ENCODE data around the gene HECW1.

Gene HECW1

GRCh38 chr7:43195768-43196167, 83.3 kb downstream of the HECW1 start:
- Histone ChIP-seq H3K36me3 (no peaks in the 10 kb centered on the region), H3K27ac (no peak overlapping the region), H3K4me3 (ENCODE audit: low read depth, low read length) (no peak overlapping the region), H3K9me3 (ENCODE audit: severe bottlenecking) (no peaks in the 10 kb centered on the region), H3K27me3 (ENCODE audit: insufficient read depth, low read depth, severe bottlenecking) (no peaks in the 10 kb centered on the region)
- TF ChIP-seq CTCF (IDR thresholded peaks at IDR 0.05; ENCODE audit: low read depth, low read length), result no peak
- DNase-seq, result no peak

DNA sequence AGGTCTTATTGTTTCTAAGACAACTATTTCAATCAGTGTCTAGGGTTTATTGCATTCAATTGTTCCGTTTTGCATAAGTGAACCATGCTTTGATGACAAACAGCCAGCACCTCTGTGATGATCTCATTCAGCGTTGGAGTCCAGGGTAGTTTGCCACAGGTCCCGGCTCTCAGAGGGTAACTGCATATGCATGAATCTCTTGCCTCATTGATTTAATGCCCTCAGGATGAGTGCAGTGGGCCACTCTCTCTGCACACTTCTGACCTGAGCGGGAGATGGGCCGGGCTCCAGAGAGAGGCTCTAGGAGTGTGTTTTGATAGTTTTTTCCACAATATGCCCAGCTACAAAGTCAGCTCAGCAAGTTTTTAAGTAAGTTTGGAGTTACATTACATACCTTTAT, 83.9 kb downstream of the HECW1 start:
- Histone ChIP-seq H3K27ac (no peak overlapping the region), H3K9me3 (ENCODE audit: severe bottlenecking) (no peaks in the 10 kb centered on the region), H3K4me3 (ENCODE audit: low read depth, low read length) (no peak overlapping the region), H3K36me3 (no peaks in the 10 kb centered on the region), H3K27me3 (ENCODE audit: insufficient read depth, low read depth, severe bottlenecking) (no peaks in the 10 kb centered on the region)
- DNase-seq, result no peak
- no peak for TF ChIP-seq CTCF (IDR thresholded peaks at IDR 0.05; ENCODE audit: low read depth, low read length)

- TF ChIP-seq CTCF (IDR thresholded peaks at IDR 0.05; ENCODE audit: low read depth, low read length), result no peak
- Histone ChIP-seq H3K27me3 (ENCODE audit: insufficient read depth, low read depth, severe bottlenecking) (no peaks in the 10 kb centered on the region), H3K4me3 (ENCODE audit: low read depth, low read length) (no peak overlapping the region), H3K36me3 (no peaks in the 10 kb centered on the region), H3K27ac (no peak overlapping the region), H3K9me3 (ENCODE audit: severe bottlenecking) (no peaks in the 10 kb centered on the region)
- DNase-seq, result no peak
These were observed 85.6 kb downstream of the HECW1 start for GRCh38 chr7:43198016-43198415.

GRCh38 chr7:43198599-43199090, 86.2 kb downstream of the HECW1 start:
- no peak overlapping the region for H3K4me3 ChIP-seq (ENCODE audit: low read depth, low read length)
- H3K36me3 ChIP-seq, result no peaks in the 10 kb centered on the region
- TF ChIP-seq CTCF (IDR thresholded peaks at IDR 0.05; ENCODE audit: low read depth, low read length), result no peak
- no peak for DNase-seq
- H3K27me3 ChIP-seq (ENCODE audit: insufficient read depth, low read depth, severe bottlenecking), result no peaks in the 10 kb centered on the region
- H3K27ac ChIP-seq, result no peak overlapping the region
- no peaks in the 10 kb centered on the region for H3K9me3 ChIP-seq (ENCODE audit: severe bottlenecking)

- H3K27ac ChIP-seq, result no peak overlapping the region
- TF ChIP-seq CTCF (IDR thresholded peaks at IDR 0.05; ENCODE audit: low read depth, low read length), result no peak
- no peak overlapping the region for H3K4me3 ChIP-seq (ENCODE audit: low read depth, low read length)
- no peak for DNase-seq
- no peaks in the 10 kb centered on the region for H3K36me3 ChIP-seq
- H3K27me3 ChIP-seq (ENCODE audit: insufficient read depth, low read depth, severe bottlenecking), result no peaks in the 10 kb centered on the region
- no peaks in the 10 kb centered on the region for H3K9me3 ChIP-seq (ENCODE audit: severe bottlenecking)
These were observed 87.1 kb downstream of the HECW1 start for GRCh38 chr7:43199371-43200160.

DNA sequence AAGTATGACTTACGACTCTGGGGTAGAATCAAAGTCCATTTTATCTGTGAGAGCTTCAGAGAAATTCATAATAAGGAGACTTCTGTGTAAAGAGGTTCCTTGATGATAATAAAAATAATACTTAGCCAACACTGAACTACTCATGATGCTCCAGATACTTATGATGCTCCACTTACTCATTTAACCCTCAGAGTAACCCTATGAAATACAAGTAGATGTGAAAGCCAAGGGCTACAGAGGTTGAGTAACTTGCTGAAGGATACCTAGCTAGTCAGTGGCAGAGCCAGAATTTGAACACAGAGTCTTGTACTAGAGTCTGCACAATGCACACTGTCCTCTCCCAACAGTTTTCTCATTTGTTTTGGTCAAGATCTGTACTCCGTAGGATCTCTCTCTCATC, 89.5 kb downstream of the HECW1 start:
- no peaks in the 10 kb centered on the region for H3K27me3 ChIP-seq (ENCODE audit: insufficient read depth, low read depth, severe bottlenecking)
- no peak for TF ChIP-seq CTCF (IDR thresholded peaks at IDR 0.05; ENCODE audit: low read depth, low read length)
- H3K27ac ChIP-seq, result no peak overlapping the region
- no peak for DNase-seq
- no peaks in the 10 kb centered on the region for H3K9me3 ChIP-seq (ENCODE audit: severe bottlenecking)
- H3K4me3 ChIP-seq (ENCODE audit: low read depth, low read length), result no peak overlapping the region
- no peaks in the 10 kb centered on the region for H3K36me3 ChIP-seq
